B cell (primary cell): ENCODE measurements around the gene ERN1.

ENCODE experiments used
- CTCF ChIP-seq: fragments of 200-600 bp; IDR thresholded peaks from one replicate; pipeline ENCODE4 v1.8.0; 2022; ENCODE audit warnings: antibody characterized with exemption, mild to moderate bottlenecking
- EZH2 ChIP-seq: IDR thresholded peaks from 2 replicates; pipeline ENCODE4 v1.6.1; 2012; ENCODE audit warnings: borderline replicate concordance, low read depth, mild to moderate bottlenecking, moderate library complexity, low read length; ENCODE audit not compliant: insufficient read depth, poor library complexity, severe bottlenecking

GRCh38 chr17:63995626-63996025, 134.3 kb downstream of the ERN1 start:
- TF ChIP-seq CTCF (no peak), EZH2 (no peak)
